HG03097 (cell line): ENCODE results near the gene RBM19.
"Not testable (repeated sequence)": the region's sequence is repeated elsewhere in the genome, so short reads cannot be mapped to it uniquely, and the experiment has no call there.

Experiments
- ATAC-seq: cut with Tn5 transposase; IDR thresholded peaks from one replicate; pipeline ENCODE4 v1.9.1; 2021; ENCODE audit not compliant: unreplicated experiment, low FRiP score

Gene RBM19

GRCh38 chr12:113965951-113966797 lies at the start of gene RBM19:
Gene RBM19 (minus strand): TSS chr12:113966325. CDS start chr12:113966227, 98 bp downstream.
- peak; percentile 94 for ATAC-seq

GRCh38 chr12:114015851-114016250 lies 49.7 kb upstream of the RBM19 start:
- no peak for ATAC-seq

- no peak for ATAC-seq
Measured at GRCh38 chr12:114013575-114014345, 47.6 kb upstream of the RBM19 start.

GRCh38 chr12:114012744-114013431 lies 46.8 kb upstream of the RBM19 start:
- no peak for ATAC-seq

GRCh38 chr12:114011711-114012110 lies 45.6 kb upstream of the RBM19 start:
- ATAC-seq: no peak

- no peak for ATAC-seq
Measured at GRCh38 chr12:114006482-114007425, 40.6 kb upstream of the RBM19 start.

GRCh38 chr12:114004402-114004801 lies 38.3 kb upstream of the RBM19 start:
- ATAC-seq: no peak

GRCh38 chr12:114003286-114003685 lies 37.2 kb upstream of the RBM19 start:
- ATAC-seq: no peak

- no peak for ATAC-seq
Measured at GRCh38 chr12:114001511-114002340, 35.6 kb upstream of the RBM19 start.

- ATAC-seq: no peak
Measured at GRCh38 chr12:114000861-114001260, 34.7 kb upstream of the RBM19 start.

GRCh38 chr12:114000261-114000660 lies 34.1 kb upstream of the RBM19 start:
- ATAC-seq: not testable (repeated sequence)

GRCh38 chr12:113997365-113997764 lies 31.2 kb upstream of the RBM19 start:
- no peak for ATAC-seq

GRCh38 chr12:113996026-113996425 lies 29.9 kb upstream of the RBM19 start:
- ATAC-seq: no peak

- ATAC-seq: no peak
Measured at GRCh38 chr12:113994051-113994450, 27.9 kb upstream of the RBM19 start.

- ATAC-seq: not testable (repeated sequence)
Measured at GRCh38 chr12:113992751-113993150, 26.6 kb upstream of the RBM19 start.

- no peak for ATAC-seq
Measured at GRCh38 chr12:113991224-113992044, 25.3 kb upstream of the RBM19 start.

GRCh38 chr12:113990250-113991223 lies 24.4 kb upstream of the RBM19 start:
- no peak for ATAC-seq
